HAP-1 (cell line): ENCODE results near the gene ENKUR.

Source experiments
- DNase-seq, 2 experiments: peaks; one replicate each; pipeline ENCODE4 v3.0.0-alpha.2; 2016 to 2020; ENCODE audit warnings: low spot score in 2 of 2
- H3K27me3 ChIP-seq: fragments of 250-450 bp; sonication (Bioruptor Pico); 2 replicates; pipeline ENCODE4 v1.5.1; 2020; ENCODE audit warnings: low read depth, mild to moderate bottlenecking, moderate library complexity
- H3K36me3 ChIP-seq: fragments of 250-450 bp; sonication (Bioruptor Pico); replicated peaks from 2 replicates; pipeline ENCODE4 v1.5.1; 2020; ENCODE audit warnings: mild to moderate bottlenecking
- H3K4me1 ChIP-seq: fragments of 250-450 bp; sonication (Bioruptor Pico); 2 replicates; pipeline ENCODE4 v1.5.1; 2020; ENCODE audit warnings: mild to moderate bottlenecking
- H3K4me3 ChIP-seq: fragments of 250-450 bp; sonication (Bioruptor Pico); 2 replicates; pipeline ENCODE4 v1.5.1; 2020; ENCODE audit warnings: mild to moderate bottlenecking, moderate library complexity
- H3K9me3 ChIP-seq: fragments of 250-450 bp; sonication (Bioruptor Pico); 2 replicates; pipeline ENCODE4 v1.5.1; 2020; ENCODE audit warnings: mild to moderate bottlenecking, moderate library complexity
- in situ Hi-C: fragments of 300-500 bp; cut with MboI; formaldehyde crosslinking; loops from 3 replicates; pipeline ENCODE4 v1.14.3; 2020; ENCODE audit warnings: low sequenced_read_pairs, inconsistent platforms, mixed read lengths

Gene ENKUR

DNA sequence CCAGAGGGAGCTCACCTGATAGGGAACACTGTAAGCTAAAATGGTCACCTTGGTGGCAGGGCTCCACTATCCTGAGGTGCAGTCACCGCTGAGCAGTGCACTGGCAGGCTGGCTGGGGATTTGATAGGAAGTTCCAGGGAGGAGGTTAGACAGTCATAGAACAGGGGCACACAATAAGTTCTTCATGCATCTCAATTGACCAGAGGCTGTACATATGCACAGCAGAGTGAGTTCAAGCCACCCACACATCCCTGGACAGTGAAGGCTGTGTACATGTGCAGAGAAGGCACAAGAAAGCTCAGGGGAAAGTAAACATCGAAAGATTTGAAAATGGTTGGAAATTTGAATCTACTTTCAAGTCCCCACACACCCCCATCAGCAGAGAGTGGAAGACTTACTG is 77.4 kb downstream of the ENKUR start:
- in situ Hi-C loops, result no loop called here
- DNase-seq, result no peak
- Histone ChIP-seq H3K9me3 (no peaks in the 10 kb centered on the region), H3K4me1 (no peaks in the 10 kb centered on the region), H3K4me3 (no peak overlapping the region), H3K36me3 (peaks cover 12% of the 10 kb centered on the region; the same call in 1 of the 2 replicates), H3K27me3 (no peaks in the 10 kb centered on the region)

- in situ Hi-C loops, result no loop called here
- H3K27me3 ChIP-seq, result no peaks in the 10 kb centered on the region
- no peaks in the 10 kb centered on the region for H3K4me1 ChIP-seq
- DNase-seq, result no peak
- no peak overlapping the region for H3K4me3 ChIP-seq
- no peaks in the 10 kb centered on the region for H3K9me3 ChIP-seq
- peaks cover 12% of the 10 kb centered on the region; the same call in 1 of the 2 replicates for H3K36me3 ChIP-seq
Measured at GRCh38 chr10:24938076-24938475, 77.9 kb downstream of the ENKUR start.

DNA sequence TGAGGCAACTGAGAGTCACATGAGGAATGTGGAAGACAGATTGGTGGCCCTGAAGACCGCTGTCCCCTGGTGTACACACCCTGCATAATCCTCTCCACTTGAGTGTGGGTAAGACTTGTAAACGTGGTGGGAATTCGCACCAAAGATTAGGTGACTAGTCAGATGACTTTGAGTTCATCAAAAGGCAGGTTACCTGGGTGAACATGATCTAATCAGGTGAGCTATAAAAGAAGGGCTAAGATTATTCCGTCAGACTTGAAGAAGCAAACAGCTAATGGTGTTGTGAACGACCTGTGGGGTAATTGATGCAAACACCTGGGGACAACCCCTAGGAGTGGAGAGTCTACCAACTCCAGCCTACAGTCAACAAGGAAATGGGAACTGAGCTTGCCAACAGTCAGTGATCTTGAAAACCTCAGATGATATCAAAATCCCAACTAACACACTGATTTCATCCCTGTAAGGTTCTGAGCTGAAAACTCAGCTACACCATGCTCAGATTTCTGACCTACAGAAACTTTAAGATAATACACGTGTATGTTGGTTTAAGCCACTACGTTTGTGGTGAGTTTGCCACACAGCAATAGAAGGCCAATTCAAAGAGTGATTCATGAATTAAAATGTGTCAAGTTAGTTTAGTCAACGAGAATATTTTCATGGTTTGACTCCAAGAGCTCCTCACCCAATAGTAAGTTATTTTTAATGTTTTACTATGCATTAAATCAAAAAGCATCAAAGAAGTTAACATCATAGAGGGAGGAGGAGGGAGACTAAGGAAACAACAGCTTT is 80.3 kb downstream of the ENKUR start:
- DNase-seq, result no peak
- Histone ChIP-seq H3K27me3 (no peaks in the 10 kb centered on the region), H3K36me3 (peaks cover 12% of the 10 kb centered on the region; the same call in 1 of the 2 replicates), H3K9me3 (no peaks in the 10 kb centered on the region), H3K4me1 (no peaks in the 10 kb centered on the region), H3K4me3 (no peak overlapping the region)
- in situ Hi-C loops, result no loop called here
